NCI-H748 (cell line): ENCODE results near the gene GPRASP1.

Experiments
- DNase-seq: peaks from one replicate; lab custom pipeline; 2025; ENCODE audit not compliant: unreplicated experiment; lab: John Stamatoyannopoulos, UW

Gene GPRASP1

DNA sequence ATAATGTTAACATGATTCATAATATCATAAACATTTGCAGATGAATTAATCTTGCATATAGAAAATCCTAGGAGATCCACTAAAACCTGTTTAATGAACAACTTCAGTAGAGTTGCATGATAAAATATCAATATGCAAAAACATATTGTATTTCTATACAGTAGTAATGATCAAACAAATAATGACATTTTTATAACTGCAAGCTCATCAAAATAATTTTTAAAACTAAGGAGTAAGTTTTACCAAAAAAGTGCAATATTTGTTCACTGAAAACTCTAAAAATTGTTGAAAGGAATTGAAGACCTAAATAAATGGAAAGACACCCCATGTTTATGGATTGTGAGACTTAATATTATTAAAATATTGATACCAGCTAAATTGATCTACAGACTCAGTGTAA lies 45.0 kb downstream of the GPRASP1 start:
- DNase-seq, result no peak

- no peak for DNase-seq
Observed at GRCh38 chrX:102697494-102697893, 46.2 kb downstream of the GPRASP1 start.
